GM21576 (cell line): ENCODE results near the gene TMEM94.
"Not testable (repeated sequence)": the region's sequence is repeated elsewhere in the genome, so short reads cannot be mapped to it uniquely, and the experiment has no call there.

Experiments
- ATAC-seq: cut with Tn5 transposase; IDR thresholded peaks from one replicate; pipeline ENCODE4 v1.9.1; 2021; ENCODE audit warnings: mild to moderate bottlenecking, moderate library complexity; ENCODE audit not compliant: unreplicated experiment

TMEM94 gene

GRCh38 chr17:75476271-75476671 is 19.8 kb downstream of the TMEM94 start:
- ATAC-seq, result no peak

DNA sequence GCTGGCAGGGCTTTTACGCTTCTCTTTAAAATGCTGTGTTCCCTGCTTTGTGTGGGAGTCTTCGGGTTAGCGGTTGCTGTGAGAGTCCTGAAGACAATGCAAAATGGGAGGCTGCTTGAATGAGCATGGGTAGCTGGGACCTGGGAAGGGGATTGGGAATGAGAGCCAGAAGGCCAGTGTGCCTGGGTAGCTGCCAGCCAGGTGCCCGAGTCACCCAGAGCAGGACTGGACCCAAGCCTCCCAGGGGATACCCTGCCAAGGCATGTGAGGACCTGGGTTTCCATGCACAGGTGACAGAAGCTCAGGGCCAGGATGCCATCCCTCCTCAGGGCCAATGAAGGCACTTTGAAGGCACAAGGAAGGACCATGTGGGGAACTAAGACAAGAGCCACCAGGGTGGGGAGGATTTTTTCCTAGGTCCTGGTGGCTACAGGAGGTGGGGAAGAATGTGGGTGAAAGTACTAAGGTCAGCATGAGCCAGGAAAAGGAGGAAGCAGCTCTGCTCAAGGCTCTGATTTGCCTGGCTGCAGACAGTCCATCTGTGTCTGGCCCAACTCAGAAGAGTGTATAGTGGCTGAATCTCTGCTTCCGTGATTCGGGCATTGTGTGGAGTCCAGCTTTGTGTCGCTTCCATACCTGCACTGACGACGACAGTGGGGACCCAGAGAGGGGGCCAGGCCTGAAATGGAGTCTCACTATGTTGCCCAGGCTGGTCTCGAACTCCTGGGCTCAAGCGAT is 20.5 kb downstream of the TMEM94 start:
- no peak for ATAC-seq

DNA sequence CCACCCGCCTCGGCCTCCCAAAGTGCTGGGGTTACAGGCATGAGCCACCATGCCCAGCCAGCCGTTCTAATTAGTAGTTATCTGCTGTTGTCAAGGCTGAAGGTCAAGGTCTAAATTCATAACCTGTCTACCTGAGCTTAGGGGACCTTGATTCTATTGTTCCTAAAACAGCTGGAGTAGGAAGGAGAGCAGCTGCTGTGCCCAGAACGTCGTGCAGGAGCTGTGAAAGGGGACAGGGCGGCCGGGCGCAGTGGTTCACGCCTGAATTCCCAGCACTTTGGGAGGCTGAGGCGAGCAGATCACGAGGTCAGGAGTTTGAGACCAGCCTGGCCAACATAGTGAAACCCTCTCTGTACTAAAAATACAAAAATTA is 21.0 kb downstream of the TMEM94 start:
- not testable (repeated sequence) for ATAC-seq

- no peak for ATAC-seq
These were observed 22.1 kb downstream of the TMEM94 start for GRCh38 chr17:75478508-75478907.

GRCh38 chr17:75480281-75480680 is 23.8 kb downstream of the TMEM94 start:
- no peak for ATAC-seq

DNA sequence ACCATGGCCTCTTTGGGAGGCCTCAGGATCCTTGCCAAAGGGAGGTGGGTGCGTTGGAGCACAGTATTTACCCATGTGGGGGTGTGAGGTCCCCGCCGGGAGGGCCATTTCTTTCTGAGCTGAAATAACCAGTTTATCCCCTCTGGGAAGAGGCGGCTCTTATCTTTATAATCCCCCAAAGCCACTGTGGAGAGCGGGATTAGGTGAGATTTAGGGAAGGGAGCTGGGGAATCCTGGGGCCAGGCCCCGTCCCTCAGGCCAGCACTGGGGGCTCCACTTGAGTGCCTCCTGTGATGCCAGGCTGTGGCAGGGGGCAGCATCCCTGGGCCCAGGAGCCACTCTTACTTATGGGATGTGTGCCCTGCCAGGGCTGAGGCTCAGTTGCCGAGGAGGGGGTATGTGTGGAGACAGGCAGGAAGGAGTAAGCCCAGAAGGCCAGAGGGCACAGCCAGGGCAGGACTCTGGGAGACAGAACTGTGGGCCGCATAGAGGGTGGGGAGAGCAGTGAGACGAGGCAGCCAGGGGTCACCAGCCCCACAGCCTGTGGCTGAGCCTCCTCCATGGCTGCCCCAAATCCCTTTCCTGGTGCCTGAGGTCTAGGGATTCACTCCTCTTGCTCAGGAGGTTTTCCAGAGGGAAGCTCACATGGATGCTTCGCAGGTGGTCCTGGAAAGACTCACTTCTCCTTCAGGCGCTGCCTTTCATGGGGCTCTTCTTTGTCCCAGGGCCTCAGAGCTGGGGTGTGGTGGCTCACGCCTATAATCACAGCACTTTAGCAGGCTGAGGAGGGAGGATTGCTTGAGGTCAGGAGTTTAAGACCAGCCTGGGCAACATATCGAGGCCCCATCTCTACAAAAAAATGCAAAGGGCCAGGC is 25.0 kb downstream of the TMEM94 start:
- no peak for ATAC-seq

DNA sequence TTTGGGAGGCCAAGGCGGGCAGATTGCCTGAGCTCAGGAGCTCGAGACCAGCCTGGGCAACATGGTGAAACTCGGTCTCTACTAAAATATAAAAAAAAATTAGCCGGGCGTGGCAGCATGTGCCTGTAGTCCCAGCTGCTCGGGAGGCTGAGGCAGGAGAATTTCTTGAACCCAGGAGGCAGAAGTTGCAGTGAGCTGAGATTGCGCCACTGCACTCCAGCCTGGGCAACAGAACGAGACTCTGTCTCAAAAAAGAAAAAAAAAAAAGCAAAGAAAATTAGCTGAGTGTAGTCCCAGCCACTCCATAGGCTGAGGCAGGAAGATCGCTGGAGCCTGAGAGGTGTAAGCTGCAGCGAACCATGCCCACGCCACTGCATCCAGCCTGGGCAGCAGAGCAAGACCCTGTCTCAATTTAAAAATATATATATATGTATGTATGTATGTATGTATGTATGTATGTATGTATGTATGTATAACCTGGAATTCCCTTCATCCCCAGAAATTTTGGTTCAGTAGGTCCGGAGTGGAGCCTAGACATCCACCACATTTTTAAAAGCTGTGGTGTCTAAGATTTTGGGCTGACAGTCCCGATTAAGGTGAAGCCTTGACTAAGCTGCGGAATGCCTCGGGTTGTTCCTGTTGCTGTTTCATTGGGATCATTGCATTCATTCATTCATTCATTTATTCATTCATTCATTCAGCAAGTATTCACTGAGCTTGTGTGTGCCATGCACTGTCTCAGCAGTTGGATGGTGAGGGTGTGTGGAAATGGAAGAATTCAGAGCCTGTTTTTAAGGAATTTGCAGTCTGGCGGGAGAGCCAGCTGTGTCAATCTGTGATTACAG is 25.9 kb downstream of the TMEM94 start:
- no peak for ATAC-seq

GRCh38 chr17:75485688-75486087 is 29.3 kb downstream of the TMEM94 start:
- ATAC-seq, result no peak

DNA sequence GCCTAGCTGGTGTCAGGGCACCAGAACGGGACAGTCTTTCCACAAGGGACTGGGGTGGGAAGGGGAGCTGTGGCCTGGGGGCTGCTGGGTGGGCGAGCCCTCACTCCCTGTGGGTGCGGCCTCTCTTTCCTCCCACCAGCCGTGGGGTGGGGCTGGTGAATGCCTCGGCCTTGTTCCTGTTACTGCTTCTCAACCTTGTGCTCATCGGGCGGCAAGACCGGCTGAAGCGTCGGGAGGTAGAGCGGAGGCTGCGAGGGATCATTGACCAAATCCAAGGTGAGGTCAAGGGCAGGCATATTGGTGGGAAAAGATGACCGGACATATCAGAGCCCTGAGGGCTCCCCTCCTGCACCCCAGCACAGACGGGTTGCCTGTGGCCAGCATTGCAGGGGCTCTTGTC is 29.7 kb downstream of the TMEM94 start:
- no peak for ATAC-seq

DNA sequence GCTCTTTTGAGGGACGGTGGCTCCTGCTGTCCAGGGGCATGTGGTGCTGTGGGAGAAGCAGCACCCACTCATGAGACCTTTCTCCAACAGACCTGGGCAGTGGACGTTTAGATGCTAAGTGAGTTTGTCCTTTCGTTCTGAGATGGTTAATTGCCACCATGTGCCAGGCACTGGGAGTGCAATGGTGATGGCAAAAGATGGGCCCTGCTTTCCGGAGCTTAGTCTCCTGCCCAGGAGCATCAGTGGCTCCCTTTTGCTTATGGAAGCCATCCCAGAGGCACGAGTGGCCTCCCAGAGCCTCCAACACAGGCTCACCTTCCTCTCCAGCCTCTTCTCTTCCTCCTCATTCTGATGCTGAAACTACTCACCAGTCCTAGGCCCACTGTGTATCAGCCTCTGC is 30.5 kb downstream of the TMEM94 start:
- no peak for ATAC-seq

GRCh38 chr17:75487351-75488070 is 31.1 kb downstream of the TMEM94 start:
- ATAC-seq, result no peak

DNA sequence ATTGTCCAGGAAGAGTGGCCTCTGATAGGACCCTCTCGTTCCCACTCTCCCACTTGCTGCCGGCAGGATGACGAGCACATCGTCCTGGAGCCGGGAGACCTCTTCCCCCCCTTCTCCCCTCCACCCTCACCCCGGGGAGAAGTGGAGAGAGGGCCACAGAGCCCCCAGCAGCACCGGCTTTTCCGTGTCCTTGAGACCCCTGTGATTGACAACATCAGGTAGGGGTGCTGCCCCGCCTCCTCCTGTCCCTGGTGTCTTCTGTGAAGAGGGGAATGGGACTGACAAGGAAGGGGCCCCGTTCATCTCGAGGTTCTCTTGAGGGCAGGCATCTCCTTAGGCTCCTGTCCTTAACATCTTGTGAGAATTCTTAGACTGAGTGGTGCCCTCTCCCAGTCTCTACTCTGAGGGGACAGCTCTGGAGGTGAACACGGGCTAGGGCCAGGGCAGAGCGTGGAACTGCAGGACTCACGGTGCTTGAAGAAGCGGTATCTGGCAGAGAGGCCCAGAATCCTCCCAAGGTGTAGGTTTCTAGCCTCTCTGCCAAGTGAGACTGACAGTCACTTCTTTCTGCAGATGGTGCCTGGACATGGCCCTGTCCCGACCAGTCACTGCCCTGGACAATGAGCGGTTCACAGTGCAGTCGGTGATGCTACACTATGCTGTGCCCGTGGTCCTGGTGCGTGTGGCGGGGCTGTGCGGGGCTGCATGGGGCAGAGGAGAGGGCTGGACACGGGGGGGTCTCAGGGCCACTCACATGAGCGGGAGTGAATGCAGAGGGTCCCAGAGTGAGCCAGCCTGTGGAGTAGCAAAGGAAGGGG is 32.5 kb downstream of the TMEM94 start:
- ATAC-seq, result no peak

GRCh38 chr17:75489511-75489955 is 33.1 kb downstream of the TMEM94 start:
- no peak for ATAC-seq

DNA sequence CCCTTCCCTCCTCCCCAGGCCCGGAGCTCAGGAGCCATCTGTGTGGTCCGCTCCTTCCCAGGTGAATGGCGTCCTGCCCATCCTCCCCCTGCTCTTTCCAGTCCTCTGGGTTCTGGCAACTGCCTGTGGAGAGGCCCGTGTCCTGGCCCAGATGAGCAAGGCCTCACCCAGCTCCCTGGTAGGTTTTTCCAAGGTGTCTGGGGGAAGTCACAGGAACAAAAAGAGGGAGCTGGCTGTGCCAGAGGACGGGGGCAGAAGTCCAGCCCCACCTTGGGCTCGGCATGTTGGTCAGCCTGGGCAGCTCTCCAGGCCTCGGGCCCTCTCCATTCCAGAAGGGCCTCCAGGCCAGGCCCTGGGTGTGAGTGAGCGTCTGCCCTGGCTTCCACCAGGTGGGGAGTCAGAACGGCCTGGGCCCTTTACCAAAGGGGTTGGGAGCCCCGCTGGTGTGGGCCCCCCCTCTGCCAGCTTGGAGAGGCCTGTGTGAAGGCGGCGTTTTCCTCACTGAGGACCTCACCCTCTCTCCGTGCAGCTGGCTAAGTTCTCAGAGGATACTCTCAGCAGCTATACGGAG is 33.8 kb downstream of the TMEM94 start:
- no peak for ATAC-seq

GRCh38 chr17:75490953-75491649 is 34.7 kb downstream of the TMEM94 start:
- no peak for ATAC-seq

- no peak for ATAC-seq
These were observed 35.2 kb downstream of the TMEM94 start for GRCh38 chr17:75491680-75492079.

DNA sequence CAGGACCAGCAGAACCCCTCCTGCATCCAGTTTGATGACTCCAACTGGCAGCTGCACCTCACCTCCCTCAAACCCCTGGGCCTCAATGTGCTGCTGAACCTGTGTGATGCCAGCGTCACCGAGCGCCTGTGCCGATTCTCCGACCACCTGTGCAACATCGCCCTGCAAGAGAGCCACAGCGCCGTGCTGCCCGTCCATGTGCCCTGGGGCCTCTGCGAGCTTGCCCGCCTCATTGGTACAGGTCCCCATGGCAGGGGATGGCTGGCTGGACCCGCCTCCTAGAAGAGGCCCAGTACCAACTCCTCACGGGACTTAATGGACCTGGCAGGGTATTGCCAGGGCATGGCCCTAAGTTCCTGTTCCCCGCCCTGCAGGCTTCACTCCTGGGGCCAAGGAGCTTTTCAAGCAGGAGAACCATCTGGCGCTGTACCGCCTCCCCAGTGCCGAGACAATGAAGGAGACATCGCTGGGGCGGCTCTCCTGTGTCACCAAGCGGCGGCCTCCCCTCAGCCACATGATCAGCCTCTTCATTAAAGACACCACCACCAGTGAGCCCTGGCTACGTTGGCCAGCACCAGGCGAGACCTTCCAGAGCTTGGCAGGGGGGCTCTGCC is 36.2 kb downstream of the TMEM94 start:
- no peak for ATAC-seq

DNA sequence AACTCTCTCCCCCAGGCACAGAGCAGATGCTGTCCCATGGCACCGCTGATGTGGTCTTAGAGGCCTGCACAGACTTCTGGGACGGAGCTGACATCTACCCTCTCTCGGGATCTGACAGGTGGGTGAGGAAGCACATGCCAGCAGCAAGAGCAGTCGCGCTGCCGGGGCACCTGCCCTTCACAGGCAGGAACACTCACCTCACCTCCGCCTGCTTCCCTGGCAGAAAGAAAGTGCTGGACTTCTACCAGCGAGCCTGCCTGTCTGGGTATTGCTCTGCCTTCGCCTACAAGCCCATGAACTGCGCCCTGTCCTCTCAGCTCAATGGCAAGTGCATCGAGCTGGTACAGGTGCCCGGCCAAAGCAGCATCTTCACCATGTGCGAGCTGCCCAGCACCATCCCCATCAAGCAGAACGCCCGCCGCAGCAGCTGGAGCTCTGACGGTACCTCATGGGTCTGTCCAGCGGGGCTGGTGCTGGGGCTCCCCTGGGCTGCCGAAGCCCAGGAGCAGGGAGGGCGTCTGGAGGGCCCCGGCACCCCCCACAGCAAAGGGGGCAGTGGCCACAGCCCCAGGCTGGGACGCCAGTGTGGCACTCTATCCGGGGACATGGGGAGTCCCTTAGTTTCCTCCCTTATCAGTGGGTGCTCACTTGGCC is 37.2 kb downstream of the TMEM94 start:
- no peak for ATAC-seq
